Dedifferentiated amniotic fluid mesenchymal stem cell (primary cell): Measurements from ENCODE around the gene EXOC4.
A peak's percentile ranks its signal among the peaks of the same experiment; 100 is the strongest.

ENCODE experiments used
- DNase-seq: peaks from one replicate; pipeline ENCODE4 v3.0.0-alpha.2; 2016; ENCODE audit errors: extremely low spot score

EXOC4 gene

GRCh38 chr7:133934262-133934976 is 681.5 kb downstream of the EXOC4 start:
- DNase-seq = no peak

GRCh38 chr7:133934977-133935330 is 682.1 kb downstream of the EXOC4 start:
- DNase-seq = no peak

GRCh38 chr7:133936074-133936473 is 683.2 kb downstream of the EXOC4 start:
- no peak for DNase-seq

GRCh38 chr7:133937786-133938185 is 684.9 kb downstream of the EXOC4 start:
- DNase-seq = no peak

- no peak for DNase-seq
These were observed 687.5 kb downstream of the EXOC4 start for GRCh38 chr7:133940368-133940767.

GRCh38 chr7:133941496-133941895 is 688.6 kb downstream of the EXOC4 start:
- peak; percentile 42 for DNase-seq

- DNase-seq = no peak
These were observed 692.6 kb downstream of the EXOC4 start for GRCh38 chr7:133945497-133945896.

GRCh38 chr7:133947458-133948254 is 694.8 kb downstream of the EXOC4 start:
- DNase-seq = no peak

- no peak for DNase-seq
These were observed 695.7 kb downstream of the EXOC4 start for GRCh38 chr7:133948588-133948987.

- no peak for DNase-seq
These were observed 698.0 kb downstream of the EXOC4 start for GRCh38 chr7:133950855-133951254.

- DNase-seq = no peak
These were observed 702.3 kb downstream of the EXOC4 start for GRCh38 chr7:133955208-133955607.

GRCh38 chr7:133957845-133958244 is 705.0 kb downstream of the EXOC4 start:
- DNase-seq = no peak

GRCh38 chr7:133958822-133959221 is 705.9 kb downstream of the EXOC4 start:
- DNase-seq = no peak

GRCh38 chr7:133959505-133959904 is 706.6 kb downstream of the EXOC4 start:
- DNase-seq = no peak

GRCh38 chr7:133961724-133962123 is 708.8 kb downstream of the EXOC4 start:
- DNase-seq = no peak

GRCh38 chr7:133962646-133963045 is 709.8 kb downstream of the EXOC4 start:
- no peak for DNase-seq

GRCh38 chr7:133963629-133964028 is 710.8 kb downstream of the EXOC4 start:
- DNase-seq = no peak

GRCh38 chr7:133971625-133972024 is 718.7 kb downstream of the EXOC4 start:
- DNase-seq = no peak

GRCh38 chr7:133973710-133974109 is 720.8 kb downstream of the EXOC4 start:
- DNase-seq = no peak

GRCh38 chr7:133975130-133975529 is 722.3 kb downstream of the EXOC4 start:
- DNase-seq = no peak

- no peak for DNase-seq
These were observed 723.3 kb downstream of the EXOC4 start for GRCh38 chr7:133976140-133976539.

- DNase-seq = no peak
These were observed 724.8 kb downstream of the EXOC4 start for GRCh38 chr7:133977409-133978274.
